Endothelial cell of umbilical vein (primary cell): ENCODE results near the gene RABL6. TPM values are rescaled to one million over a fixed set of nuclear protein-coding genes. Genes with fewer than 3 reads are reported as not detected.

Experiments used
- BruUV-seq: library from RNA; stranded (reverse); fragments of 400-500 nt; replicated peaks from 2 replicates; lab custom pipeline; 2021; lab: Mats Ljungman, UMichigan
- CTCF ChIA-PET: fragments of 300-600, 350-600 bp; sonication (Branson Sonifier 250); formaldehyde crosslinking; loops from one replicate; lab custom pipeline; 2021; ENCODE audit warnings: antibody characterized with exemption, inconsistent platforms; lab: Charles Lee
- POLR2A ChIA-PET: fragments of 300-600, 350-600 bp; sonication (Branson Sonifier 250); formaldehyde crosslinking; loops from one replicate; lab custom pipeline; 2021; ENCODE audit warnings: antibody characterized with exemption, inconsistent platforms; lab: Charles Lee
- DNase-seq: peaks from one replicate; pipeline ENCODE4 v3.0.0-alpha.2; 2011; ENCODE audit warnings: low read depth, low spot score
- FAIRE-seq: peaks from 2 replicates; lab custom pipeline; 2011; peaks lifted over from hg19 to GRCh38; lab: Jason Lieb, UNC
- H2AFZ ChIP-seq: 2 replicates; pipeline ENCODE4 v1.6.0; 2012; ENCODE audit warnings: low read depth, low read length, control low read depth, inconsistent platforms
- H3K27ac ChIP-seq: 2 replicates; pipeline ENCODE4 v1.5.1; 2011; ENCODE audit warnings: low read depth, mild to moderate bottlenecking, control low read depth, low read length, moderate library complexity; ENCODE audit not compliant: insufficient read depth
- H3K27me3 ChIP-seq, 2 experiments: 2 replicates each; pipeline versions ENCODE4 v1.6.0 to v1.6.1; 2011; ENCODE audit warnings: low read length in 2 of 2, mixed read lengths in 1 of 2; ENCODE audit not compliant: control insufficient read depth in 2 of 2, insufficient read depth in 2 of 2
- H3K36me3 ChIP-seq, 2 experiments: 2 replicates in 1 of 2; 3 replicates in 1 of 2; pipeline ENCODE4 v1.5.1; 2011; ENCODE audit warnings: low read length in 2 of 2, mild to moderate bottlenecking in 1 of 2, moderate library complexity in 1 of 2; ENCODE audit not compliant: control insufficient read depth in 2 of 2, insufficient read depth in 2 of 2; ENCODE audit errors: extremely low read depth in 1 of 2
- H3K4me1 ChIP-seq: 3 replicates; pipeline ENCODE4 v1.5.1; 2011; ENCODE audit warnings: mild to moderate bottlenecking, low read length; ENCODE audit not compliant: control insufficient read depth, insufficient read depth; ENCODE audit errors: extremely low read depth
- H3K4me2 ChIP-seq: 2 replicates; pipeline ENCODE4 v1.6.1; 2011; ENCODE audit warnings: low read length, control low read depth, mixed read lengths; ENCODE audit not compliant: insufficient read depth
- H3K4me3 ChIP-seq, 3 experiments: fragments of 200-600 bp in 1 of 3; sonication (generic), shearing (Covaris generic) in 1 of 3; replicated peaks in 1 of 3; 2 replicates each; pipeline ENCODE4 v1.5.1; 2011 to 2016; ENCODE audit warnings: control low read depth in 3 of 3, low read length in 3 of 3, mild to moderate bottlenecking in 2 of 3, inconsistent platforms in 1 of 3, low read depth in 1 of 3, moderate library complexity in 1 of 3; ENCODE audit not compliant: insufficient read depth in 1 of 3
- H3K79me2 ChIP-seq: 2 replicates; pipeline ENCODE4 v1.6.0; 2012; ENCODE audit warnings: low read length, inconsistent platforms; ENCODE audit not compliant: control insufficient read depth, insufficient read depth
- H3K9ac ChIP-seq: replicated peaks from 2 replicates; pipeline ENCODE3; 2011; ENCODE audit warnings: low read length, control low read depth; ENCODE audit not compliant: insufficient read depth; ENCODE audit errors: extremely low read depth
- H3K9me1 ChIP-seq: replicated peaks from 3 replicates; pipeline ENCODE4 v1.6.0; 2011; ENCODE audit warnings: mild to moderate bottlenecking, low read length; ENCODE audit not compliant: control insufficient read depth, insufficient read depth; ENCODE audit errors: extremely low read depth
- H3K9me3 ChIP-seq: replicated peaks from 2 replicates; pipeline ENCODE4 v1.5.1; 2012; ENCODE audit warnings: low read length, inconsistent platforms; ENCODE audit not compliant: control insufficient read depth, insufficient read depth
- H4K20me1 ChIP-seq: replicated peaks from 2 replicates; pipeline ENCODE3; 2011; ENCODE audit warnings: mild to moderate bottlenecking, low read length; ENCODE audit not compliant: control insufficient read depth, insufficient read depth; ENCODE audit errors: extremely low read depth
- CTCF ChIP-seq, 2 donors: IDR thresholded peaks; 1 replicate in 1 of 2; 2 replicates in 1 of 2; pipeline ENCODE4 v1.5.1; 2011; ENCODE audit warnings: low read length in 2 of 2, mild to moderate bottlenecking in 2 of 2, moderate library complexity in 2 of 2, control low read depth in 1 of 2, inconsistent platforms in 1 of 2, low read depth in 1 of 2; ENCODE audit not compliant: insufficient read depth in 1 of 2; ENCODE audit errors: extremely low read depth in 1 of 2
- GATA2 ChIP-seq: IDR thresholded peaks from 2 replicates; pipeline ENCODE4 v1.7.0; 2011; ENCODE audit warnings: low read depth, mild to moderate bottlenecking, moderate library complexity, mixed read lengths, low read length; ENCODE audit not compliant: insufficient read length, insufficient read depth
- JUN ChIP-seq: IDR thresholded peaks from 2 replicates; pipeline ENCODE4 v1.6.1; 2011; ENCODE audit warnings: borderline replicate concordance, low read depth; ENCODE audit not compliant: insufficient read length, insufficient read depth
- MYC ChIP-seq: IDR thresholded peaks from one replicate; pipeline ENCODE4 v1.6.1; 2011; ENCODE audit warnings: mild to moderate bottlenecking, low read depth, low read length
- POLR2A ChIP-seq: IDR thresholded peaks from 2 replicates; pipeline ENCODE4 v1.6.1; 2012; ENCODE audit warnings: low read depth, mild to moderate bottlenecking, control low read depth, low read length
- POLR2AphosphoS5 ChIP-seq: IDR thresholded peaks from 2 replicates; pipeline ENCODE4 v1.6.1; 2012; ENCODE audit warnings: low read depth, mild to moderate bottlenecking, control low read depth, low read length, moderate library complexity; ENCODE audit not compliant: insufficient read depth
- dilution Hi-C: fragments of 300-500 bp; cut with MboI; formaldehyde crosslinking; loops from one replicate; pipeline ENCODE4 v1.15.0; 2019; ENCODE audit warnings: low sequenced_read_pairs; ENCODE audit not compliant: extremely low pct_ligation_motif_present
- intact Hi-C: fragments of 100-400 bp; cut with micrococcal nuclease; formaldehyde crosslinking; loops from one replicate; pipeline ENCODE4 v1.10.0; 2022
- polyA plus RNA-seq, 4 experiments: library from polyadenylated mRNA; depleted of rRNA in 3 of 4; stranded (reverse) in 3 of 4; unstranded in 1 of 4; fragments of >200 nt; gene quantifications; 2 replicates each; pipeline versions ENCODE4 v1.2.1 to v1.2.3, GENCODE V29; 2011 to 2012; ENCODE audit warnings: missing spikeins in 1 of 4
- total RNA-seq: library from RNA; stranded (reverse); gene quantifications from 2 replicates; pipeline ENCODE4 v1.2.3, GENCODE V29; 2021

RABL6 gene
- total and polyA plus RNA-seq, 2 donors (not counting 3 experiments of a cell fraction or from before 2014, with no cell fraction given), result 60.8 to 112 TPM

- Histone ChIP-seq H3K27ac (no peak overlapping the region), H3K36me3 (peaks cover 8 to 21% of the 10 kb centered on the region in 2 experiments), H2AFZ (no peak overlapping the region), H3K9me1 (no peaks in the 10 kb centered on the region), H3K79me2 (peaks cover 22% of the 10 kb centered on the region), H4K20me1 (no peaks in the 10 kb centered on the region), H3K4me2 (no peak overlapping the region), H3K27me3 (no peaks in the 10 kb centered on the region), H3K4me3 (no peak overlapping the region), H3K4me1 (peaks cover 6% of the 10 kb centered on the region), H3K9me3 (no peaks in the 10 kb centered on the region), H3K9ac (no peak overlapping the region)
- CTCF ChIA-PET, result interaction anchor here (0.6 kb wide), 2 partner anchors 19 to 25 kb away, joined by 3 read pairs; partner anchors contain the start of genes AJM1 and TRAF2
- no peak for FAIRE-seq
- no peak for DNase-seq
- no peak for TF ChIP-seq POLR2A
- TF ChIP-seq MYC, result no peak
- TF ChIP-seq POLR2AphosphoS5, result peak; percentile 5
- TF ChIP-seq CTCF (IDR thresholded peaks at IDR 0.05; ENCODE audit: extremely low read depth in 1 of 2, insufficient read depth in 1 of 2, low read depth in 1 of 2, low read length in 2 of 2), result no peak
- TF ChIP-seq JUN, result no peak
- TF ChIP-seq GATA2, result no peak
- intact Hi-C loops (no loop called here), dilution Hi-C loops (no loop called here)
- BruUV-seq, result no TSS peak
- POLR2A ChIA-PET, result no interaction called here
Measured at GRCh38 chr9:136860933-136861873, 53.5 kb downstream of the RABL6 start.
